ENCODE measurements around the gene STAB1.

The STAB1 gene

DNA sequence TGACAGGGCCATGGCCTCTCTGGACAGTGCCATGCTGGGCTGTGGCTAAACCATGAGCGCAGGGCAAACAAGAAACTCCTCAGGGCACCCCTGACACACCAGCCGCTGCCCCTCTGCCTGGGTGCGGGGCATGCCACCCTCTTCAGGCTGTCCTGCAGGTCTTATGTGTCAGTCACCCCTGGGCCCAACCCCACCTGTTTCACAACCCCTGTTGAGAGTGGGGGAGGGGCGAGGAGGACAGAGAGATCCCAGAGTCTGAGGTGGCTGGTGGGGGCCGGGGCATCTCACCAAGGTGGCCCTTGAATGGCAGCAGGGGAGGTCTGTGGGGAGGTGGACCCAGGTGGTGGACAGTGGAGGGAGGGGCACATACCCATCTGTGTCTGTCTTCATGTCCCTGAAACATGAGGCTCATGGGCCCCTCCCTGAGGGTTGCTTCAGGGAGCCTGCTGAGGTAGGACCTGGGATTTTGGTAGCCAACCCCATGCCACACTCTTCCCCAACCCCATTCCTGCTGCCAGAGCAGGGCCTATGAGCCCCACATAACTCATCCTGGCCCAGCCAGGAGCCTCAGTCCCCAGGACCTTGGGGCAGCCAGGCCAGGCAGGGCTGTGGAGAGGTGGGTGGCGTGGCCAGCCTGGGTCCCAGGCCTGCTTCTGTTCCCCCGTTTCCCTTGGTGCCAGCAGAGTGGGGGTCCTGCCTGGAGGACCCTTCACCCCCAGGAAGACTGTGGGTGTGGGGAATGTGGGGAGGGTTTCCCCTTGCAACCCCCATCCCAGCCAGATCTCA, 1.7 kb upstream of the STAB1 start:
- TF ChIP-seq, protein P1, sequence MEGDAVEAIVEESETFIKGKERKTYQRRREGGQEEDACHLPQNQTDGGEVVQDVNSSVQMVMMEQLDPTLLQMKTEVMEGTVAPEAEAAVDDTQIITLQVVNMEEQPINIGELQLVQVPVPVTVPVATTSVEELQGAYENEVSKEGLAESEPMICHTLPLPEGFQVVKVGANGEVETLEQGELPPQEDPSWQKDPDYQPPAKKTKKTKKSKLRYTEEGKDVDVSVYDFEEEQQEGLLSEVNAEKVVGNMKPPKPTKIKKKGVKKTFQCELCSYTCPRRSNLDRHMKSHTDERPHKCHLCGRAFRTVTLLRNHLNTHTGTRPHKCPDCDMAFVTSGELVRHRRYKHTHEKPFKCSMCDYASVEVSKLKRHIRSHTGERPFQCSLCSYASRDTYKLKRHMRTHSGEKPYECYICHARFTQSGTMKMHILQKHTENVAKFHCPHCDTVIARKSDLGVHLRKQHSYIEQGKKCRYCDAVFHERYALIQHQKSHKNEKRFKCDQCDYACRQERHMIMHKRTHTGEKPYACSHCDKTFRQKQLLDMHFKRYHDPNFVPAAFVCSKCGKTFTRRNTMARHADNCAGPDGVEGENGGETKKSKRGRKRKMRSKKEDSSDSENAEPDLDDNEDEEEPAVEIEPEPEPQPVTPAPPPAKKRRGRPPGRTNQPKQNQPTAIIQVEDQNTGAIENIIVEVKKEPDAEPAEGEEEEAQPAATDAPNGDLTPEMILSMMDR (IDR thresholded peaks at IDR 0.05; ENCODE audit: low read depth, low read length, missing control alignments): no peak
- H3K4me3 ChIP-seq (replicated peaks; ENCODE audit: low read depth, low read length): no peak overlapping the region
- no peak for DNase-seq (ENCODE audit: extremely low read depth, low read depth)

- no peak for DNase-seq (ENCODE audit: extremely low read depth, low read depth)
- no peak overlapping the region for H3K4me3 ChIP-seq (replicated peaks; ENCODE audit: low read depth, low read length)
- TF ChIP-seq, protein P1 (IDR thresholded peaks at IDR 0.05; ENCODE audit: low read depth, low read length, missing control alignments): no peak
These were observed 693 bp upstream of the STAB1 start for GRCh38 chr3:52494445-52494844.

DNA sequence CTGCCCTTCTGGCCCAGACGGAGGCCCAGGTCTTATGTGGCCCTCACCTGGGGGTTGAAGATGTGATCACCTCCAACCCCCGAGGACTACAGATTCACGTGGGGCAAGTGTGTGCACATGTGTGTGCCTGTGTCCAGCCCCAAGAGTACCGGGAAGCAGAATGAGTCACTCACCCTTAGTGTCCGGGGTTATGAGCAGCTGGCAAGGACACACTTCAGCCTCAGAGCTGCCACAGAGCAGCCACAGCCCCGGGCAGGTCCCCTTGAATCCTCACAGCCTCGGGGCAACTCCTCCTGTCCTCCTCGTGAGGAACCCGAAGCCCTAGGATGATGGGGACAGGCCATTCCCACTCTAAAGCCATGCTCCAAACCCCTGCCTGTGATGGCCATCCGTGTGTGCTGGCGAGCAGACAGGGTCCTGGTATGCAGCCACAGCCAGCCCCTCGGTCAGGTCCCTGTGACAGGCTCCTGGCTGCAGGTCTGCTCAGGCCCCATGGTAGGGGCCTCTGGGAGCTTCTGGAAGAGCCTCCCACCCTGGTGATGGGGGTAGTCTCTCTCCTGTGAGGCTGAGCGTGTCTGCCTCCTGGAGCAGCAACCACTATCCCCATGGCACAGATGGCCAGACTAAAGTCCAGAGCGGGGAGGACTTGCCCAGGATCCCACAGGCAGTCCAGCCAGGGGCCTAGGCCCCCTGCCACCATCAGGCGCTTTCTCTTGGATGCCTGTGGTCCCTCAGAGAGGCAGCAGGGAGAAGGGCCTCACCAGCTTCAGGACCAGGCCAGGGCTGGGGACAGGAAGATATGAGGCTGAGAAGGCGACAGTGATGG, 852 bp downstream of the STAB1 start:
- H3K4me3 ChIP-seq (replicated peaks; ENCODE audit: low read depth, low read length): no peak overlapping the region
- DNase-seq (ENCODE audit: extremely low read depth, low read depth): no peak
- TF ChIP-seq, protein P1 (IDR thresholded peaks at IDR 0.05; ENCODE audit: low read depth, low read length, missing control alignments): no peak

- TF ChIP-seq, protein P1 (IDR thresholded peaks at IDR 0.05; ENCODE audit: low read depth, low read length, missing control alignments): no peak
- no peak for DNase-seq (ENCODE audit: extremely low read depth, low read depth)
- H3K4me3 ChIP-seq (replicated peaks; ENCODE audit: low read depth, low read length): no peak overlapping the region
These were observed 3.3 kb downstream of the STAB1 start for GRCh38 chr3:52498137-52499054.

DNA sequence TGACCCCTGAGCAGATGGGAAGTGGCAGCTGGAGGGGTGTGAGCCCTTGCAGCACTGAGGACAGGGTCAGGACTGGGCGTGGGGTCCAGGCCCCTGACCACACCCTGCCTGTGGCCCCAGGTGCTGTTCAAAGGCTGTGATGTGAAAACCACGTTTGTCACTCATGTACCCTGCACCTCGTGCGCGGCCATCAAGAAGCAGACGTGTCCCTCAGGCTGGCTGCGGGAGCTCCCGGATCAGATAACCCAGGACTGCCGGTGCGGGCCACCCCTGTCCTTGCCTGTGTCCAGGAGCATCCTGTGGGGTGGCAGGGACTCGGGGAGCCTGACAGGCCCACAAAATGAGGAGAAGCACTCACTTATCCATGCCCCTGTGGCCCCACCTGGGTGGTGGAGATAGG, 5.9 kb downstream of the STAB1 start:
- no peak overlapping the region for H3K4me3 ChIP-seq (replicated peaks; ENCODE audit: low read depth, low read length)
- no peak for DNase-seq (ENCODE audit: extremely low read depth, low read depth)
- TF ChIP-seq, protein P1 (IDR thresholded peaks at IDR 0.05; ENCODE audit: low read depth, low read length, missing control alignments): no peak

DNA sequence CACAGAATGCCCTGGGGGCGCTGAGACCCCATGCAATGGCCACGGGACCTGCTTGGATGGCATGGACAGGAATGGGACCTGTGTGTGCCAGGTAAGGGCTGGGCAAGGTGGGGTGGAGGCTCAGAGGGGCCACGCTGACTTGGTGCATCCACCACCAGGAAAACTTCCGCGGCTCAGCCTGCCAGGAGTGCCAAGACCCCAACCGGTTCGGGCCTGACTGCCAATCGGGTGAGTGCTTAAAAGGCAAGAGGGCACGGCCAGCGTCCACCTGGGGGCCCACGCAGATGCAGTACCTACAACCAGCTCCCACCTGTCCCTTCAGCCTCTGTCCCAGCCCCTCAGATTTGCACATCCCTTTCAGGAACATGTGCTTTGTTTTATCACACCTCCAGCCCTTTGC, 6.9 kb downstream of the STAB1 start:
- DNase-seq (ENCODE audit: extremely low read depth, low read depth): no peak
- no peak overlapping the region for H3K4me3 ChIP-seq (replicated peaks; ENCODE audit: low read depth, low read length)
- TF ChIP-seq, protein P1 (IDR thresholded peaks at IDR 0.05; ENCODE audit: low read depth, low read length, missing control alignments): no peak
